ENCODE results near the gene CDCP1.

The CDCP1 gene

DNA sequence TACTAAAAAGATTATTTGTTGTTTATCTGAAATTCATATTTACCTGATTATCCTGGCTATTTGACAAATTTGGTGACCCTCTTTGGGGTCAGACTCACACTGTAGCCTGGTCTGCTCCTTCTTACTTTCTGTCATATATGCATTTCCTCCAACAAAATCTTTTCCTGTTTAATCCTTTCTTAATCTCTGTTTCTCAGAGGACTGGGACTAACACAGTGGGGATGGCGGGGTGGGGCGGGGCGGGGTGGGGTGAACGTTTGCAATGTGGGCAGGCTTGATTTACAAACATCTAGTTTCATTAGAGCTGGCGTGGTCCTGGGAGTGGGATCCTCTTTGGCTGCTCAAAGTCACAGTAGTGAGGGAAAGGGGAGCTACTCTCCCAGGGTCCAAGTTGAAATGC, 35.3 kb upstream of the CDCP1 start:
- Histone ChIP-seq H3K23ac (ENCODE audit: low read depth, low read length, poor library complexity) (no peak overlapping the region), H2BK5ac (ENCODE audit: low read length) (no peak overlapping the region), H3K9me3 (replicated peaks in 1 of 2; ENCODE audit: control insufficient read depth in 2 of 2, insufficient read depth in 1 of 2, low read depth in 1 of 2, low read length in 2 of 2) (no peaks in the 10 kb centered on the region), H3K9ac (ENCODE audit: low read depth, low read length, poor library complexity) (no peak overlapping the region), H3K79me1 (ENCODE audit: low read depth, low read length) (no peaks in the 10 kb centered on the region), H3K27me3 (ENCODE audit: control insufficient read depth in 3 of 3, insufficient read depth in 3 of 3, low read depth in 1 of 3, low read length in 3 of 3) (no peaks in the 10 kb centered on the region), H4K91ac (ENCODE audit: low read depth, low read length, poor library complexity) (no peak overlapping the region), H2AK5ac (ENCODE audit: low read depth, low read length) (no peak overlapping the region), H2BK12ac (ENCODE audit: low read length) (no peak overlapping the region), H3K4ac (ENCODE audit: low read length) (no peak overlapping the region), H3K4me1 (ENCODE audit: control insufficient read depth in 2 of 2, insufficient read depth in 1 of 2, low read depth in 1 of 2, low read length in 2 of 2) (peaks cover 4 to 5% of the 10 kb centered on the region in 2 donors), H3K27ac (replicated peaks; ENCODE audit: low read length) (no peak overlapping the region), H2BK15ac (ENCODE audit: low read length) (no peak overlapping the region), H2BK120ac (ENCODE audit: low read depth, low read length) (no peak overlapping the region), H3K4me2 (ENCODE audit: insufficient read depth, low read length, poor library complexity, severe bottlenecking) (no peak overlapping the region), H4K8ac (ENCODE audit: low read depth, low read length) (no peak overlapping the region), H2AFZ (ENCODE audit: low read length) (no peak overlapping the region), H3K14ac (ENCODE audit: low read length) (no peak overlapping the region), H3K36me3 (replicated peaks in 1 of 2; ENCODE audit: control insufficient read depth in 2 of 2, insufficient read depth in 2 of 2, low read length in 2 of 2) (no peaks in the 10 kb centered on the region), H3K4me3 (ENCODE audit: low read length in 2 of 2) (no peak overlapping the region), H3K18ac (ENCODE audit: low read length) (no peak overlapping the region)
- DNase-seq (ENCODE audit: low spot score): no peak
- no CpG with 5 or more reads among the region's 5 CpGs for WGBS, 2 donors (ENCODE audit: extremely low coverage in 2 of 2, insufficient read length in 2 of 2, insufficient replicate concordance in 1 of 2)

DNA sequence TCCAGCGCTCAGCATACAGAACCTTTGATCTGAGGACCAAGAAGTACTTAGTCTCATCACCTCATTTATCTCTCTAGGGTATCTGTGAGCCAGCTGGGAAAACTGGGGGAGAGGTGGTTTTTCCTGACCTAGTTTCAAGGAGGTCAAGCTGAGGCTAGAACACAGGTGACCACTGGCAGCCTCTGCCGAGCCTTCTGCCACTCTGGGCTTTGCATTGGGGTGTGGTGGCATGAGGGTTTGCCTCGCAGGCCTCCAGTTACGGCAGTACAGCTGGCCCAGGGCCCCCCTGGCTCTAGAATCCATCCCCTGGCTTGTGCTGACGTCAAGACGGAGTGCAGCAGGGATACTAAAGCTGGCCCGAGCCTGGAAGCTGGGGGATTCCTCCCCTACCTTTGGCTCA, 34.7 kb upstream of the CDCP1 start:
- no peak overlapping the region for H2BK5ac ChIP-seq (ENCODE audit: low read length)
- no peak overlapping the region for H2BK12ac ChIP-seq (ENCODE audit: low read length)
- WGBS, 2 donors (ENCODE audit: extremely low coverage in 2 of 2, insufficient read length in 2 of 2, insufficient replicate concordance in 1 of 2): no CpG with 5 or more reads among the region's 7 CpGs
- no peaks in the 10 kb centered on the region for H3K9me3 ChIP-seq (replicated peaks in 1 of 2; ENCODE audit: control insufficient read depth in 2 of 2, insufficient read depth in 1 of 2, low read depth in 1 of 2, low read length in 2 of 2)
- no peak overlapping the region for H3K9ac ChIP-seq (ENCODE audit: low read depth, low read length, poor library complexity)
- DNase-seq (ENCODE audit: low spot score): no peak
- peak overlapping the region; percentile 18 for H3K23ac ChIP-seq (ENCODE audit: low read depth, low read length, poor library complexity)
- H3K18ac ChIP-seq (ENCODE audit: low read length): no peak overlapping the region
- no peaks in the 10 kb centered on the region for H3K36me3 ChIP-seq (replicated peaks in 1 of 2; ENCODE audit: control insufficient read depth in 2 of 2, insufficient read depth in 2 of 2, low read length in 2 of 2)
- no peak overlapping the region for H4K8ac ChIP-seq (ENCODE audit: low read depth, low read length)
- no peaks in the 10 kb centered on the region for H3K79me1 ChIP-seq (ENCODE audit: low read depth, low read length)
- no peak overlapping the region for H3K4me3 ChIP-seq (ENCODE audit: low read length in 2 of 2)
- no peak overlapping the region for H2AFZ ChIP-seq (ENCODE audit: low read length)
- no peaks in the 10 kb centered on the region for H3K27me3 ChIP-seq (ENCODE audit: control insufficient read depth in 3 of 3, insufficient read depth in 3 of 3, low read depth in 1 of 3, low read length in 3 of 3)
- peaks cover 4 to 5% of the 10 kb centered on the region in 2 donors for H3K4me1 ChIP-seq (ENCODE audit: control insufficient read depth in 2 of 2, insufficient read depth in 1 of 2, low read depth in 1 of 2, low read length in 2 of 2)
- H2AK5ac ChIP-seq (ENCODE audit: low read depth, low read length): peak overlapping the region; percentile 5
- H2BK15ac ChIP-seq (ENCODE audit: low read length): peak overlapping the region; percentile 25
- no peak overlapping the region for H3K27ac ChIP-seq (replicated peaks; ENCODE audit: low read length)
- no peak overlapping the region for H3K4ac ChIP-seq (ENCODE audit: low read length)
- H2BK120ac ChIP-seq (ENCODE audit: low read depth, low read length): no peak overlapping the region
- H3K14ac ChIP-seq (ENCODE audit: low read length): no peak overlapping the region
- H3K4me2 ChIP-seq (ENCODE audit: insufficient read depth, low read length, poor library complexity, severe bottlenecking): no peak overlapping the region
- no peak overlapping the region for H4K91ac ChIP-seq (ENCODE audit: low read depth, low read length, poor library complexity)

- Histone ChIP-seq H3K79me1 (ENCODE audit: low read depth, low read length) (no peaks in the 10 kb centered on the region), H2AK5ac (ENCODE audit: low read depth, low read length) (no peak overlapping the region), H4K8ac (ENCODE audit: low read depth, low read length) (no peak overlapping the region), H3K4me2 (ENCODE audit: insufficient read depth, low read length, poor library complexity, severe bottlenecking) (no peak overlapping the region), H3K14ac (ENCODE audit: low read length) (no peak overlapping the region), H3K9me3 (replicated peaks in 1 of 2; ENCODE audit: control insufficient read depth in 2 of 2, insufficient read depth in 1 of 2, low read depth in 1 of 2, low read length in 2 of 2) (no peaks in the 10 kb centered on the region), H2BK15ac (ENCODE audit: low read length) (no peak overlapping the region), H3K4me1 (ENCODE audit: control insufficient read depth in 2 of 2, insufficient read depth in 1 of 2, low read depth in 1 of 2, low read length in 2 of 2) (peaks cover 4 to 5% of the 10 kb centered on the region in 2 donors), H3K9ac (ENCODE audit: low read depth, low read length, poor library complexity) (no peak overlapping the region), H2BK120ac (ENCODE audit: low read depth, low read length) (no peak overlapping the region), H4K91ac (ENCODE audit: low read depth, low read length, poor library complexity) (no peak overlapping the region), H2BK5ac (ENCODE audit: low read length) (no peak overlapping the region), H3K23ac (ENCODE audit: low read depth, low read length, poor library complexity) (no peak overlapping the region), H3K27ac (replicated peaks; ENCODE audit: low read length) (no peak overlapping the region), H3K27me3 (ENCODE audit: control insufficient read depth in 3 of 3, insufficient read depth in 3 of 3, low read depth in 1 of 3, low read length in 3 of 3) (no peaks in the 10 kb centered on the region), H2BK12ac (ENCODE audit: low read length) (no peak overlapping the region), H3K4me3 (ENCODE audit: low read length in 2 of 2) (no peak overlapping the region), H3K18ac (ENCODE audit: low read length) (no peak overlapping the region), H3K36me3 (replicated peaks in 1 of 2; ENCODE audit: control insufficient read depth in 2 of 2, insufficient read depth in 2 of 2, low read length in 2 of 2) (no peaks in the 10 kb centered on the region), H2AFZ (ENCODE audit: low read length) (no peak overlapping the region), H3K4ac (ENCODE audit: low read length) (no peak overlapping the region)
- DNase-seq (ENCODE audit: low spot score): no peak
- no CpG with 5 or more reads among the region's 6 CpGs for WGBS, 2 donors (ENCODE audit: extremely low coverage in 2 of 2, insufficient read length in 2 of 2, insufficient replicate concordance in 1 of 2)
These were observed 33.9 kb upstream of the CDCP1 start for GRCh38 chr3:45180051-45180450.

DNA sequence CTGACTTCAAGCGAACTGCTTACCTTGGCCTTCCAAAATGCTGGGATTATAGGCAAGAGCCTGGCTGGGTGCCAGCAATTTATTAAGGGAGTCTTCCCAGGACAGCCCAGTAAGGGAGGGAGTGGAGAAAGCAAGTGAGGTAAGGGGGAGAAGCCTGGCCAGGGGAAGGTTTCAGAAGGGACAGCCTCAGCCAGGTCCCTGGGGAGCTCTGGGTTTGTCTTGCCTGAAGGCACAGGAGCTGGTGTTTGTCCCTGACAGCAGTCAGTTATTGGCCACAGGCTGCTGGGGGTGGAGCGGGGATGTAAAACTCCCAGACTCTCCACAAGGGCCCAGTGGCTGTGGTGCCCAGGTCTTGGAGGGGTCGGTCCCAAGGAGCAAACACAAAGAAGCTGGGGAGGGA, 33.0 kb upstream of the CDCP1 start:
- H3K27me3 ChIP-seq (ENCODE audit: control insufficient read depth in 3 of 3, insufficient read depth in 3 of 3, low read depth in 1 of 3, low read length in 3 of 3): no peaks in the 10 kb centered on the region
- H3K4me3 ChIP-seq (ENCODE audit: low read length in 2 of 2): no peak overlapping the region
- no peak overlapping the region for H3K14ac ChIP-seq (ENCODE audit: low read length)
- H3K9me3 ChIP-seq (replicated peaks in 1 of 2; ENCODE audit: control insufficient read depth in 2 of 2, insufficient read depth in 1 of 2, low read depth in 1 of 2, low read length in 2 of 2): no peaks in the 10 kb centered on the region
- H2BK120ac ChIP-seq (ENCODE audit: low read depth, low read length): no peak overlapping the region
- peaks cover 4 to 5% of the 10 kb centered on the region in 2 donors for H3K4me1 ChIP-seq (ENCODE audit: control insufficient read depth in 2 of 2, insufficient read depth in 1 of 2, low read depth in 1 of 2, low read length in 2 of 2)
- H2BK15ac ChIP-seq (ENCODE audit: low read length): no peak overlapping the region
- no peak overlapping the region for H2BK12ac ChIP-seq (ENCODE audit: low read length)
- H3K36me3 ChIP-seq (replicated peaks in 1 of 2; ENCODE audit: control insufficient read depth in 2 of 2, insufficient read depth in 2 of 2, low read length in 2 of 2): no peaks in the 10 kb centered on the region
- H3K79me1 ChIP-seq (ENCODE audit: low read depth, low read length): no peaks in the 10 kb centered on the region
- H3K4ac ChIP-seq (ENCODE audit: low read length): no peak overlapping the region
- no peak overlapping the region for H3K23ac ChIP-seq (ENCODE audit: low read depth, low read length, poor library complexity)
- H2AFZ ChIP-seq (ENCODE audit: low read length): no peak overlapping the region
- no peak overlapping the region for H2BK5ac ChIP-seq (ENCODE audit: low read length)
- no peak overlapping the region for H3K4me2 ChIP-seq (ENCODE audit: insufficient read depth, low read length, poor library complexity, severe bottlenecking)
- no peak overlapping the region for H3K9ac ChIP-seq (ENCODE audit: low read depth, low read length, poor library complexity)
- H2AK5ac ChIP-seq (ENCODE audit: low read depth, low read length): no peak overlapping the region
- DNase-seq (ENCODE audit: low spot score): no peak
- no peak overlapping the region for H4K91ac ChIP-seq (ENCODE audit: low read depth, low read length, poor library complexity)
- WGBS, 2 donors (ENCODE audit: extremely low coverage in 2 of 2, insufficient read length in 2 of 2, insufficient replicate concordance in 1 of 2): no CpG with 5 or more reads among the region's 3 CpGs
- no peak overlapping the region for H3K27ac ChIP-seq (replicated peaks; ENCODE audit: low read length)
- no peak overlapping the region for H3K18ac ChIP-seq (ENCODE audit: low read length)
- no peak overlapping the region for H4K8ac ChIP-seq (ENCODE audit: low read depth, low read length)

Data from neuronal stem cell (in vitro differentiated cells).